Stimulated activated CD4-positive, alpha-beta T cell treated with anti-CD3 and anti-CD28 coated beads, Interleukin-4, amount 100 ng/mL, for 4 hours (primary cell): ENCODE measurements around the gene C19orf18.
"Not testable (repeated sequence)": the region's sequence is repeated elsewhere in the genome, so short reads cannot be mapped to it uniquely, and the experiment has no call there.

Experiments used
- DNase-seq, 2 experiments: peaks; one replicate each; pipeline ENCODE4 v3.0.0-alpha.2; 2020

The C19orf18 gene

DNA sequence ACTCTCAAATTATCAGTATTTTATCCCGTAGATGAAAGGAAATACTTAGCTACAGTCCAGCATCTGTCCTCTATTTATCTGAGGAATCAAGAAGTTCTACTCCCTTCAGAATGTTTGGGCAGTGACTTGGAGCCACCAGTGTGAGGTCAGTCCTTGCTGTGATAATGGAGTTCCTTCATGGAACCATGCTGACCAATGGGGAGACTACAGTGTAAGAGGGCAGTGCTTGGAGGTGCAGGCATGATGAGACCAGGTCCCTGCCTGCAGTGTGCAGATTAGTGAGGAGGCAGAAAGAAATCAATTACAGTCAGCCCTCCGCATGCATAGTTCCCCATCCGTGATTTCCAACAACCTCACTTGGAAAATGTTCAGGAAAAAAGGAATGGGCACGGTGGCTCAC is at the start of gene C19orf18:
C19orf18 (minus strand) TSS at position 101 of the 400 bp plus-strand sequence. CDS start 102 bp downstream, outside the sequence.
- DNase-seq, result no peak

GRCh38 chr19:58022283-58022660 is 47.9 kb upstream of the C19orf18 start:
- no peak for DNase-seq

- peak; percentile 13 to 37 for DNase-seq
Measured at GRCh38 chr19:58021541-58022282, 47.4 kb upstream of the C19orf18 start.

- DNase-seq, result no peak
Measured at GRCh38 chr19:58020129-58020528, 45.8 kb upstream of the C19orf18 start.

DNA sequence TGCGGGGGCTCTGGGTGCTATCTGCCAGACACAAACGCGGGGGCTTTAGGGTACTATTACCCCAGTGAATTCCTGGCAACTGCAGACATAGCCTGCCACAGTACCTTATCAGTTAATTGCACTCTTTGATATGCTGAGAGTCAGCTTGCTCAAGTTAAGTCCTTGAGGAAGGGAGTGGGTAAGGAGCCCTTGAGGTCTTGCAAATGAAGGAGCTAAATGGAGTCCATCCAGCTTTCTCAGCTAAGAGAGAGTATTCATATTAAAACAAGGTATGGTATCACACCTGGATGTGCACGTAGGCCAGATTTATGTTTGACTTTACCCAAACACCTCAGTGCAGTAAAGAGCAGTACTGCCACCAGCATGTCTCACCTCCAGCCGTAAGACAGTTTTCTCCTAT is 39.8 kb upstream of the C19orf18 start:
- DNase-seq, result no peak

DNA sequence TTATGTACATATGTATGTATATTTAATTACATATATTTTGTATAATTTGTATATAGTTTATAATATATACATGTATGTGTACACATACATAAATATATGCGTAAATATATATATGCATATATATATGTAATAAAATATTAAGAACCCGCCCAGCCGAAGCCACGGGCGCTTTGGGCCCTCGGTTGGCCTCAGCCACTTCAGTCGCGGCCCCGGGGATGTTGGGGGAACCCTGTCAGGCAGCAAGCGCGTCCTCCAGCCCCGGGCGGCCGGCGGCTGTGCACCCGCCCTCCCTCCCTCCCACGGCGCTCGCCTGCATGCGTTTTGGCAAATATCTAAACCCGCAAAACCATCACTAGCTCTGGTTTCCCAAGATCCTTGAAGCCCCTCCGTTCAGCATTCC is 36.2 kb upstream of the C19orf18 start:
- DNase-seq, result no peak

DNA sequence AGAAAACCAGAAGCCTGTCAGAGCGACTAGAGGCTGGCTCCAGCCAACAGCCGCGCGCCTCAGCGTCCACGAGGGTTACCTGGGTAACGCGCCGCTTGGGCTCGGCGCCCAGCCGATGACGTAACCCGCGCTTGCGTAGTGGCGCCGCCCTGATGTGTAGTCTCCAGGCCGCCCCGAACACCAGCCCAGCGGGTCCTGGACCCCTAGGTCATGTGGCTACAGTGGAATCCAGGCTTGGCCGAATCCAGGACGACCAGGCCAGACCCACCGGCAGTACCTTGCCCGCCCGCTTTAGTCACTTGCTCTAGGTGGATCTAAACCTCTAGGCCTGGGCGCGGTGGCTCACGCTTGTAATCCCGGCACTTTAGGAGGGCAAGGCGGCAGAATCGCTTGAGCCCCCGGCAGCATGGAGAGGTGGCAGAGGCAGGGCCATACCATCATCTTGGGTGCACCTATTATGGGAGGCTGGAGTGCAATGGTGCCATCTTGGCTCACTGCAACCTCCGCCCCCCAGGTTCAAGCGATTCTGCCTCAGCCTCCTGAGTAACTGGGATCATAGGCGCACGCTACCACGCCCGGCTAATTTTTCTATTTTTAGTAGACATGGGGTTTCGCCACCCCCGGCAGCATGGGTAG is 35.5 kb upstream of the C19orf18 start:
- DNase-seq, result peak; percentile 39 to 47

DNA sequence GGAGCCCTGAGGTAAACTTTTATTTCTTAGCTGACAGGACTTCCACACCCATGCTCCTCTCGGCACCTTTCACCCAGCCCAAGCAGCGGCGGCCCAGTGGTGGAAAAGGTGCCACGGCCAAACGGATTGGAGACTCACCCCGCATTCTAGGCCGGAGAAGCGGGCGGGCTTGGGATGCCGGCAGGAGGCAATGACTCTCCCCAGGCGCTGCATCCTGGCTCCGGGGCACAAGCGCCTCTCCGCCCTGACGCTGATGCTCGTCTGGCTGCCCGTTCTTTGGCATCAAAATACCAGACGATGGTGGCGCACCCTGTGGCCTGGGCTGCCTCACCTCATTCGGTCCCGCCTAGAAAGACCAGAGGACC is 34.9 kb upstream of the C19orf18 start:
- no peak for DNase-seq

GRCh38 chr19:58008877-58009276 is 34.5 kb upstream of the C19orf18 start:
- not testable (repeated sequence) for DNase-seq

- DNase-seq, result no peak
Measured at GRCh38 chr19:58007285-58007684, 33.0 kb upstream of the C19orf18 start.

DNA sequence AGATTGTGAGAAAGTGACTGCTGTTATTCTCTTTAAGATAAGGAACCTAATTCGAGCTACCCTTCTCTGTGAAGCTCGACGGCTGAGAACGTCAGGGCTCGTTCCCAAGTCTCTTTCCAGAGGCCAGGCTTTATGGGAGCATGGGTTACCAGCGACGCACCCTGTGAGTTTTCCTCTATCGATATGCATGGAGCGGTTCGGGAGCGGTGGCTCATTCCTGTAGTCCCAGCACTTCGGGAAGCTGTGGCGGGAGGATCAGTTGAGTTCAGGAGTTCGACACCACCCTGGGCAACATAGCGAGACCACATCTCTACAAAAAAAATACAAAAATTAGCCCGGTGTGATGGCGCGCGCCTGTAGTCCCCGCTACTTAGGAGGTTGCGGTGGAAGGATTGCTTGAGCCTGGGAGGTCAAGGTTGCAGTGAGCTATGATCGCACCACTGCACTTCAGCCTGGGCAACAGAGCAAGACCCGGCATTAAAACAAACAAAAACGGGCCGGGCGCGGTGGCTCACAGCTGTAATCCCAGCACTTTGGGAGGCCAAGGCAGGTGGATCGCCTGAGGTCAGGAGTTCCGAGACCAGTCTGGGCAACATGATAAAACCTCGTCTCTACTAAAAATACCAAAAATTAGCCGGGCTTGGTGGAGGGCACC is 29.0 kb upstream of the C19orf18 start:
- no peak for DNase-seq

DNA sequence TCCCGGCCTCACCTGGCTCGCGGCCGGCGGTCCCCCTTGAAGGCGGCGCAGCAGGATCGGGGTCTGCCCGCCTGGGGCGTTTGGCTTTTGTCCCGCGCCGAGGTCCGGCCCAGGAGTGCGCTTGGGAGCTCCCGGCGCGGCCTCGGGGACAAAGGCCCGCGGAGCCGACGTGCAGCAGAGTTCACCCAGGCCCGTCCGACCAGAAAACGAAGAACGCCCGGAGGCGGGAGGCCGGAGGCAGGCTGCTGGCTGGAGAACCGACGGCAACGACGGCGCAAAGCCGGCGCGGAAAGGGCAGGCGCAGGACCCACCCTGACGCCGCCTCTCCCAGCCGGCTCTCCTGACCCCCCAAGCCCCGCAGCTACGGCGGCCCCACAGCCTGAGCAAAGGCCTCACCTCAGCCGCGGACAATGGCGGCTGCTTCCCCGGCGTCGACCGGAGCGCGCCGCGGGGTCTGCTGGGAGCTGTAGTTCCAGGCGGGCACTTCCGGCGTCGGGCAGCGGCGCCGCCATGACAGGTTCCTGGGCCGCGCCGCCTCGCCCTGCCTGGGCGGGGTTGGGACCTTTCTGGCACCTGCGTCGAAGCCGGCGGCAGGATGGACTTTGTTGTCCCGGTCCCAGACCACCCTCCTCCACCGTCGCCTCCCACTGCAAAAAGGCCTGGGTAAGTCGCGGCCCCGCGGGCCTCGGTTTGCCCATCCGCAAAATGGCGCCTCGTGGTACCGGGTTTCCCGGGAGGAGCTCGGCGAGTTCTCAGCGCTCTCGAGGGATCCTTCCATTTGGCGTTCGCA is 28.2 kb upstream of the C19orf18 start, which contains the start of gene ZNF606:
ZNF606 (minus strand) TSS at position 437 of the 790 bp plus-strand sequence. CDS start 1,501 bp downstream, outside the sequence.
- DNase-seq, result peak; percentile 82 to 83

DNA sequence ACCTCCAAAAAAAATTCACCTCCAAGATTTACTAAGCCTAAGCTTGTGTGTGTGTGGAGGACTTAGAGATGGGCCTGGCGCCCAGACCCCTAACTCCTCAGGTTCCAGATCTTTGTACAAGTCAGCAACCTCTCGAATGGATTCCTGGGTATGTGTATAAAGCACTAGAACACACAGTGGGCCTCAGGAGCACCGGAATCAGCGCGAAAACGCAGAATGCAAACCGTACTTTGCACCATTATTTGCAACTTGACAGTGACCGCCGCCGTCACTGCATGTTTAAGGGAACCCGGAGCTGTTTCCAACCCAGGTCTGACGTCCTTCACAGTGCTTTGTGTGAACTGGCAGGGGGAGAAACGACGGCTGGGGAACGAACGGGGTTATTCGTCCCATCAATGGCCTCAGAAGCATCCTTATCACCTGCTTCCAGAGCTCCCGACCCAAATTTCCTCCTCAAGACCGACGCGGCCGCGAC is 27.6 kb upstream of the C19orf18 start:
- DNase-seq, result peak in 1 of 2 experiments; percentile 2

DNA sequence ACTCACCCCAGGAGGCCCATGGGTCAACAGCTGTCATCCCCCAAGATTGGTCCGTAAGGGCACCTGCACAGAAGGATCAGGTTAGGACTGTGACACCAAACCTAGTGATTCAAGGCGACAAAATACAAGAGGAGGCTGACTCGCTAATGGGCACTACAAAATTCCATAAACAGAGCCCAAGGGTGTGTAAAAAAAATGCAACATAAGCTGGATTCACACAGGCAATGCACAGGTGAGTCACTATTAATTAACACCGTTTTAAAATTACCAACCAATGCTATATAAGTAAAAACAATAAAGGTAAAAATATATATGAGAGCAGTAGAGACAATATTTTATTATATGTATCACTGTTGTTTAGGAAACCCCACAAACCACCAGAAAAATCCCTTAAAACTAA is 26.3 kb upstream of the C19orf18 start:
- DNase-seq, result no peak

DNA sequence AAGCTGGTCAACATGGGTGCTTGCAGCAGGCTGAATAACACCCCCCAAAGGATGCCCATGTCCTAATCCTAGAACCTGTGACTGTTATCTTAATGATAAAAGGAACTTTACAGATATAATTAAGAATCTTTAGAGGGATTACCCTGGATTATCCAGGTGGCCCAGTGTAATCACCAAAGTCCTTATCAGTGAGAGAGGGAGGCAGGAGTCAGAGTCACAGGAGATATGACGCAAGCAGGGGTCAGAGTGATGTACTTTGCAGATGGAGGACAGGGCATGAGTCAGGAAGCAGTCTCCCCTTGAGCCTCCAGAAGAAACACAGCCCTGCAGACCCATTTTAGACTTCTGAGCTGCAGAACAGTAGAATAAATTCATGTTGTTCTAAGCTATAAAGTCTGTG is 18.5 kb upstream of the C19orf18 start:
- DNase-seq, result no peak

DNA sequence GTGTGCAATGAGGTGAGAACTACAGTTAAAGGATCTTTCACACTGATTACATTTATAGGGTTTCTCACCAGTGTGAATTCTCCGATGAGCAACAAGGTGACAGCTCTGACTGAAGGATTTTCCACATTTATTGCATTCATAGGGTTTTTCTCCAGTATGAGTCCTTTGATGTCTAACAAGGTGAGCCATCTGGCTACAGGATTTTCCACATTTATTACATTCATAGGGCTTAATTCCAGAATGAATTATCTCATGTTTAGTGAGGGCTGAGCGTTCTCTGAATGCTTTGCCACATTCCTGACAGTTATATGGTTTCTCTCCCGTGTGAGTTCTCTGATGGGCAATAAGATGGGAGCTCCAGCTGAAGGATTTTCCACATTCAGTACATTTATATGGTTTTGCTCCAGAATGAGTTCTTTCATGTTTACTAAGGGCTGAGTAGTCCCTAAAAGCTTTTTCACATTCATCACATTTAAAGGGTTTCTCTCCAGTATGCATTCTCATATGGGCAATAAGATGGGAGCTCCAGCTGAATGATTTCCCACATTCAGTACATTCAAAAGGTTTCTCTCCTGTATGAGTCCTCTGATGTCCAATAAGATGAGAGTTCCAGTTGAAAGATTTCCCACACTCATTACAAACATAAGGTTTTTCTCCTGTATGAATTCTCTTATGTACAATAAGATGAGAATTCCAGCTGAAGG is 4.4 kb upstream of the C19orf18 start:
- no peak for DNase-seq

- DNase-seq, result no peak
Measured at GRCh38 chr19:57964761-57965160, 9.6 kb downstream of the C19orf18 start.

GRCh38 chr19:57961785-57962184 is 12.5 kb downstream of the C19orf18 start:
- DNase-seq, result no peak

DNA sequence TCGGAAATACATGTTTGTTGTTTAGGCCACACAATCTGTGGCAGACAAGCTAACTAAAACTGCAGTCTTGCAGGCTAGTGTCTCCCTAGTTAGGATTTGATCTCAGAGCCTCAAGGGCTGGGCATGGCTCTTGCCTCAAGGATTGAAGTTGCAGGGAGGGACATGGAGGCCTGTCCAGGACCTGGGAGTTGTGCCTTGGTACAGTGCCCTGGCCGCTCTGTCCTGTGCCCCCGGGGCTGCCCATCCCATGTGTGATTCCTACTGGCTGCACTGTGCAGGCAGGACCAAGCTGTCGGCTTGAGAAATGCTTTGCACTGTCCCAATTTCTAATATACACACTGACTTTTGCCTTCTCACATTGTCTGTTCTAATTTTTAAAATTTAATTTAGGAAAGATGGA is 19.3 kb downstream of the C19orf18 start:
- DNase-seq, result no peak

GRCh38 chr19:57949702-57950101 is 24.6 kb downstream of the C19orf18 start:
- no peak for DNase-seq

GRCh38 chr19:57949296-57949695 is 25.0 kb downstream of the C19orf18 start:
- no peak for DNase-seq

DNA sequence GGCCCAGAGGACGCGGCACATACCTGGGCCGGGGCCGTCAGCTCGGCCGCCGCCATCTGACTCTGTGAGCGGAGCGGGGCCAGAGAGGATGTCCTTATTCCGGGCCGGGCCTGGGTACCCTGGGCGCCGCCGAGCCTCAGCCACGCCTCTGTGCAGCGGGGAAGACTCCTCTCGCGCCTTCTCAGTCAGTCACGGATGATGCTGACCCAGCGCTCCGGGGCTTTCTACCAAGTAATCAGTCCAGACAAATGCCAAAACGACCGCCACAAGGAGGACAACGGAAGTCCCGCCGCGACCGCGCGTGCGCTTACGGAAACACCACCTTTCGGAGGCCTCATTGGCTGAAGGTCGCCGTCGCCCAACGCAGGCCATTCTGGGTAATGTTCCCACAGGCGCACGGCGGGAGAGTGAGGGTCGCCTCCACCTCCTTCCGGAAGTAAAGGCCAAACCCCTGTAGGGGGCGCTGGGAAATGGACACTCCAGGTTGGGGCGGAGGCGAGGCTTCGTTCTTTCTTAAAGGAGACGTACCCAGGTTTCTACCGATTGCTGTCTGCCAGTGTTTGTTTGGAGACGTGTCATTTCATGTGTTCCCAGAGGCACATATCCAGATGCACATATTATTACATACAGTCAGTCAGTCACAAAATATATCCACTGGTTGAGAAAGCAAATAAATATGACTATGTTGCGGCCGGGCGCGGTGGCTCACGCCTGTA is 26.8 kb downstream of the C19orf18 start, which contains the start of gene ZNF256:
ZNF256 (minus strand) TSS at position 288 of the 716 bp plus-strand sequence; CDS start at position 56, 232 bp downstream.
- DNase-seq, result peak; percentile 89
